SK-N-SH (cell line): ENCODE data around the gene MICAL2.

Source experiments
- MAX ChIP-seq: IDR thresholded peaks from 2 replicates; pipeline ENCODE4 v1.4.0; 2012; ENCODE audit warnings: low read depth
- POLR2AphosphoS5 ChIP-seq: IDR thresholded peaks from 2 replicates; pipeline ENCODE4 v1.6.1; 2012; ENCODE audit warnings: low read depth, low read length
- SMC3 ChIP-seq: IDR thresholded peaks from 2 replicates; pipeline ENCODE4 v1.6.1; 2012; ENCODE audit warnings: low read depth, low read length, improper control_type of control experiment
- TAF1 ChIP-seq: IDR thresholded peaks from 2 replicates; pipeline ENCODE4 v1.6.1; 2012; ENCODE audit warnings: low read depth, mild to moderate bottlenecking, low read length, moderate library complexity, borderline replicate concordance
- USF2 ChIP-seq: fragments of 150-350 bp; IDR thresholded peaks from 2 replicates; pipeline ENCODE4 v1.6.1; 2017; ENCODE audit warnings: antibody characterized with exemption, low read length, low read depth, borderline replicate concordance

- TF ChIP-seq USF2 (no peak), SMC3 (no peak), MAX (no peak), POLR2AphosphoS5 (no peak), TAF1 (no peak)
Observed at GRCh38 chr11:12292766-12293165, 182.4 kb downstream of the MICAL2 start.
